Right lobe of liver (tissue), 6 donors: ENCODE measurements around the gene CNR2. TPM values are rescaled to one million over a fixed set of nuclear protein-coding genes. Genes with fewer than 3 reads are reported as not detected.

Experiments
- ATAC-seq, 4 donors: fragments of 200-7000 bp; cut with Tn5 transposase; one replicate each; pipeline ENCODE4 v1.9.1; 2020; ENCODE audit warnings: mild to moderate bottlenecking in 4 of 4, moderate library complexity in 4 of 4
- DNase-seq, 3 donors: peaks; one replicate each; pipeline ENCODE4 v3.0.0-alpha.2; 2020
- H3K27ac ChIP-seq, 3 donors: fragments of 200-600 bp; one replicate each; pipeline ENCODE4 v1.8.0; 2022
- H3K27me3 ChIP-seq, 2 donors: fragments of 200-600 bp; one replicate each; pipeline ENCODE4 v1.8.0; 2022
- H3K36me3 ChIP-seq, 4 donors: fragments of 200-600 bp; sonication (generic) in 1 of 4; one replicate each; pipeline versions ENCODE4 v1.5.1 to v1.8.0; 2017 to 2022; ENCODE audit warnings: control low read depth in 1 of 4
- H3K4me1 ChIP-seq, 4 donors: fragments of 200-600 bp; sonication (generic) in 1 of 4; one replicate each; pipeline versions ENCODE4 v1.5.1 to v1.8.0; 2017 to 2022; ENCODE audit warnings: control low read depth in 1 of 4
- H3K4me3 ChIP-seq, 3 donors: fragments of 200-600 bp; one replicate each; pipeline ENCODE4 v1.8.0; 2022
- H3K9me3 ChIP-seq, 4 donors: fragments of 200-600 bp; sonication (generic) in 1 of 4; one replicate each; pipeline versions ENCODE4 v1.5.1 to v1.8.0; 2017 to 2022; ENCODE audit warnings: control low read depth in 1 of 4
- CTCF ChIP-seq, 4 donors: fragments of 200-600 bp in 3 of 4; fragments of 450-650 bp in 1 of 4; IDR thresholded peaks; one replicate each; pipeline versions ENCODE4 v1.5.1 to v1.8.0; 2016 to 2022; ENCODE audit warnings: antibody characterized with exemption in 4 of 4, mild to moderate bottlenecking in 2 of 4
- POLR2A ChIP-seq: fragments of 450-650 bp; IDR thresholded peaks from one replicate; pipeline ENCODE4 v1.6.1; 2017; ENCODE audit warnings: antibody characterized with exemption, mild to moderate bottlenecking
- WGBS: methylation state at CpG from one replicate; pipeline ENCODE4 v1.1.6; 2018; ENCODE audit warnings: low coverage, low lambda C conversion rate; ENCODE audit not compliant: insufficient coverage; ENCODE audit errors: missing lambda C conversion rate; 5-methylcytosine and 5-hydroxymethylcytosine counted together
- intact Hi-C, 2 donors: fragments of 100-400 bp; cut with DNase I; formaldehyde crosslinking; loops; one replicate each; pipeline versions ENCODE4 v1.11.2 to v1.14.1; 2022
- total RNA-seq, 6 experiments: library from RNA; depleted of rRNA in 2 of 6; stranded (reverse); fragments of >200 nt in 2 of 6; fragmentation: NEBNext Ultra II Directional in 3 of 6; extraction: Animal tissue kit (Norgen Biotek cat#: 25700) in 3 of 6; gene quantifications; one replicate each; pipeline versions ENCODE4 v1.1.0 to v1.2.4, GENCODE V29; 2016 to 2023
- donor health status: DM: no; HTN: yes; CAD: no.
- donor health status: DM: no; HTN: no; CAD: no.
- donor health status: DM: no; HTN: no; CAD: no.
- donor health status: DM: no; HTN: yes; CAD: no.
- donor health status: DM: no; HTN: yes; CAD: no.

CNR2 gene
- total RNA-seq, 6 experiments from 2014 or later: 0.04 to 0.07 (median 0.06) TPM; not detected in 2

DNA sequence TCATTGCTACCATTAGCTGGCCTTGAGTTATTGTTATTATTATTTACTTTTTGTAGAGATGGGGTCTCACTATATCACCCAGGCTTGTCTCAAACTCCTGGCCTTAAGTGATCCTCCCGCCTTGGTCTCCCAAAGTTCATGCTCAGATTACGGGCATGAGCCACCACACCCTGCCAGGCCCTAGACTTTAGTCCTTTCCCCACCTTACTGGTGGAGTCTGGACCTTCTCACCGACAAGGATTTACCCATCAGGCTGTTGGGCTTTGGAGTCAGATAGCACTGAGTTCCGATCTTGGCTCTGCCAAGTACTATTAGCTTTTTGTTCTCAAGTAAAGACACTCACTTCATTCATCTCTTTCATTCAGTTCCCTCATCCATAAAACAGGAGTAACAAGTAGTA, 17.2 kb downstream of the CNR2 start:
- 63% methylated on average over 4 of the region's 4 CpGs for WGBS

GRCh38 chr1:23895082-23895481, 18.1 kb downstream of the CNR2 start:
- ATAC-seq (peak in 3 of 4 donors; percentile 33 to 45 (median 36)), DNase-seq (no peak)
- H3K9me3 ChIP-seq: no peaks in the 10 kb centered on the region
- no peak overlapping the region for H3K4me3 ChIP-seq
- no peaks in the 10 kb centered on the region for H3K36me3 ChIP-seq
- no peak for TF ChIP-seq CTCF (IDR thresholded peaks at IDR 0.05)
- no peak for TF ChIP-seq POLR2A
- no peaks in the 10 kb centered on the region for H3K27me3 ChIP-seq
- H3K27ac ChIP-seq: no peak overlapping the region
- 64% methylated on average over 4 of the region's 5 CpGs for WGBS
- H3K4me1 ChIP-seq: peaks cover 0 to 9% (median 0%) of the 10 kb centered on the region in 4 donors
- intact Hi-C loops: no loop called here

More for the DNA sequence above, 17.2 kb downstream of the CNR2 start:
- H3K4me1 ChIP-seq: peaks cover 0 to 9% (median 0%) of the 10 kb centered on the region in 4 donors
- H3K27me3 ChIP-seq: no peaks in the 10 kb centered on the region
- ATAC-seq (no peak), DNase-seq (no peak)
- no peaks in the 10 kb centered on the region for H3K36me3 ChIP-seq
- no peaks in the 10 kb centered on the region for H3K9me3 ChIP-seq
- intact Hi-C loops: no loop called here
- TF ChIP-seq CTCF (IDR thresholded peaks at IDR 0.05): no peak
- no peak for TF ChIP-seq POLR2A
- no peak overlapping the region for H3K4me3 ChIP-seq
- no peak overlapping the region for H3K27ac ChIP-seq

DNA sequence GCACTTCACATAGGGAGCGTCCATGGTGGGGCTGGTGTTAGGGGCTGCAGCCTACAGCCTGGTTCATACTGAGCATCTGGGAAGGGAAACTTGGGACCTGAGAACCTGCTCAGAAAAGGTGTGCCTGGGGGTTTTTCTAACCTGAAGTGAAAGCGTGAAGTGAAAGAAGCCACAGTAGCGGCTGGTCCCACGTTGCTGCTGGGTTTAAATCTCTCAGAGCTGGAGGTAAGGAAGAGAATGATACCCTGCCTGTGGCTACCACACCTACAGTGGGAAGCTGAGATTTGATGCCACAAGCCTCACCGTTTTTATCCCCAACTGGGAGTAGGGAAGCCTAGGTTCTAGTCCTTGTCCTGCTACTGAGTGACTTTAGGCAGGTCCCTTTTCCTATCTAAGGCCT, 24.1 kb downstream of the CNR2 start:
- ATAC-seq (no peak), DNase-seq (no peak)
- H3K4me3 ChIP-seq: no peak overlapping the region
- no peak overlapping the region for H3K27ac ChIP-seq
- intact Hi-C loops: no loop called here
- H3K9me3 ChIP-seq: no peaks in the 10 kb centered on the region
- no peaks in the 10 kb centered on the region for H3K36me3 ChIP-seq
- TF ChIP-seq CTCF (IDR thresholded peaks at IDR 0.05) (no peak), POLR2A (no peak)
- no peaks in the 10 kb centered on the region for H3K4me1 ChIP-seq
- H3K27me3 ChIP-seq: no peaks in the 10 kb centered on the region
- 50% methylated on average over 2 of the region's 5 CpGs for WGBS

- intact Hi-C loops: no loop called here
- ATAC-seq: no peak
- no peak overlapping the region for H3K4me3 ChIP-seq
These were observed 27.9 kb downstream of the CNR2 start for GRCh38 chr1:23885222-23885621.

More at GRCh38 chr1:23885222-23885621, 27.9 kb downstream of the CNR2 start:
- H3K36me3 ChIP-seq: no peaks in the 10 kb centered on the region
- H3K9me3 ChIP-seq: no peaks in the 10 kb centered on the region
- TF ChIP-seq CTCF (IDR thresholded peaks at IDR 0.05) (no peak), POLR2A (no peak)
- 71% methylated on average over 4 of the region's 4 CpGs for WGBS
- H3K27me3 ChIP-seq: no peaks in the 10 kb centered on the region
- H3K27ac ChIP-seq: no peak overlapping the region
- H3K4me1 ChIP-seq: no peaks in the 10 kb centered on the region
- no peak for DNase-seq
